ENCODE results near the gene SP140.

- no peak for TF ChIP-seq POLR2A (IDR thresholded peaks at IDR 0.05; ENCODE audit: insufficient read depth in 1 of 2, low read depth in 2 of 2, low read length in 2 of 2)
- TF ChIP-seq POLR2AphosphoS5 (IDR thresholded peaks at IDR 0.05; ENCODE audit: low read depth, low read length) = no peak
- no peak for TF ChIP-seq BHLHE40 (IDR thresholded peaks at IDR 0.05; ENCODE audit: low read length)
- no peak for TF ChIP-seq RFX5 (IDR thresholded peaks at IDR 0.05; ENCODE audit: low read depth, low read length)
- TF ChIP-seq HHEX (CRISPR knock-in tag; IDR thresholded peaks at IDR 0.05) = no peak
- TF ChIP-seq ELF4 (CRISPR knock-in tag; IDR thresholded peaks at IDR 0.05; ENCODE audit: borderline replicate concordance) = no peak
These were observed 57.4 kb downstream of the SP140 start for GRCh38 chr2:230282936-230283335.
